Esophagus muscularis mucosa (tissue), 3 donors: Measurements from ENCODE around the gene SLCO2B1.

Experiments
- POLR2A ChIP-seq: fragments of 450-650 bp; IDR thresholded peaks from one replicate; pipeline ENCODE4 v1.6.1; 2017; ENCODE audit warnings: antibody characterized with exemption, moderate library complexity, mild to moderate bottlenecking, low read depth
- TF ChIP-seq, protein P1 (sequence below), 3 experiments: fragments of 200-600 bp in 2 of 3; fragments of 450-650 bp in 1 of 3; sonication (generic) in 2 of 3; IDR thresholded peaks; one replicate each; pipeline ENCODE4 v1.5.1; 2017 to 2019; ENCODE audit warnings: antibody characterized with exemption in 3 of 3, mild to moderate bottlenecking in 2 of 3, moderate library complexity in 1 of 3

DNA sequence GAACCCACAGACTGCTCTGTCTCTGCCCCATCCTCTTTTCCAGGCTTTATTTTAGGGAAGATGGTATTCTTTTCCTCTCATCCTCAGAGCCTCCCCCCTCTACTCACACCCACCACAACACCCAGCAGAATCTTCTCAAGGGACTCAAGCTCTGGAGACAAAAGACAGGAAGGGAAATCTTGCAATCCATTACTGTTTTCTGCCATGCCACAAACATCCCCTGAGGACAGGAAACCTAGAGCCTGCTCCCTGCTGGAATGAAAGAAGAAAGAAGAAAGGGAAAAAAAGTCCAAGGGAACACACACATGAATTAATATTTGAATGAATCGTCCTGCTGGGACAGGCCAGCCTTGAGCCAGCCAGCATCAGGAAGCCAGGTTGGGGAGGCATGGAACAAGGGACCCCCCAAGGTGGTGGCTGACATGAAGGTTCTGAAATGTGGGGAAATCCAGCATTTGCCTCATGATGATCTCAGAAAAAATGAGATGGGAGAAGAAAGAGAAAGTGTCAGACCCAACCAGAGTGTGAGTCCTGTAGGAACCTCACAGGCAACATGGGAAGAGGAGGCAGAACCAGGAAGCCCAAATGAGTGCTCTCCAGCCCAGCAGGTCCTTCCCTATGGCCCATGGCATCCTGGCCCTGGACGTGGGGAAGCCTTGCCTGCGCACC is 34.0 kb downstream of the SLCO2B1 start:
- TF ChIP-seq, protein P1, sequence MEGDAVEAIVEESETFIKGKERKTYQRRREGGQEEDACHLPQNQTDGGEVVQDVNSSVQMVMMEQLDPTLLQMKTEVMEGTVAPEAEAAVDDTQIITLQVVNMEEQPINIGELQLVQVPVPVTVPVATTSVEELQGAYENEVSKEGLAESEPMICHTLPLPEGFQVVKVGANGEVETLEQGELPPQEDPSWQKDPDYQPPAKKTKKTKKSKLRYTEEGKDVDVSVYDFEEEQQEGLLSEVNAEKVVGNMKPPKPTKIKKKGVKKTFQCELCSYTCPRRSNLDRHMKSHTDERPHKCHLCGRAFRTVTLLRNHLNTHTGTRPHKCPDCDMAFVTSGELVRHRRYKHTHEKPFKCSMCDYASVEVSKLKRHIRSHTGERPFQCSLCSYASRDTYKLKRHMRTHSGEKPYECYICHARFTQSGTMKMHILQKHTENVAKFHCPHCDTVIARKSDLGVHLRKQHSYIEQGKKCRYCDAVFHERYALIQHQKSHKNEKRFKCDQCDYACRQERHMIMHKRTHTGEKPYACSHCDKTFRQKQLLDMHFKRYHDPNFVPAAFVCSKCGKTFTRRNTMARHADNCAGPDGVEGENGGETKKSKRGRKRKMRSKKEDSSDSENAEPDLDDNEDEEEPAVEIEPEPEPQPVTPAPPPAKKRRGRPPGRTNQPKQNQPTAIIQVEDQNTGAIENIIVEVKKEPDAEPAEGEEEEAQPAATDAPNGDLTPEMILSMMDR (IDR thresholded peaks at IDR 0.05), result no peak
- TF ChIP-seq POLR2A, result no peak
